ENCODE results near the gene INSYN2A.

Gene INSYN2A

DNA sequence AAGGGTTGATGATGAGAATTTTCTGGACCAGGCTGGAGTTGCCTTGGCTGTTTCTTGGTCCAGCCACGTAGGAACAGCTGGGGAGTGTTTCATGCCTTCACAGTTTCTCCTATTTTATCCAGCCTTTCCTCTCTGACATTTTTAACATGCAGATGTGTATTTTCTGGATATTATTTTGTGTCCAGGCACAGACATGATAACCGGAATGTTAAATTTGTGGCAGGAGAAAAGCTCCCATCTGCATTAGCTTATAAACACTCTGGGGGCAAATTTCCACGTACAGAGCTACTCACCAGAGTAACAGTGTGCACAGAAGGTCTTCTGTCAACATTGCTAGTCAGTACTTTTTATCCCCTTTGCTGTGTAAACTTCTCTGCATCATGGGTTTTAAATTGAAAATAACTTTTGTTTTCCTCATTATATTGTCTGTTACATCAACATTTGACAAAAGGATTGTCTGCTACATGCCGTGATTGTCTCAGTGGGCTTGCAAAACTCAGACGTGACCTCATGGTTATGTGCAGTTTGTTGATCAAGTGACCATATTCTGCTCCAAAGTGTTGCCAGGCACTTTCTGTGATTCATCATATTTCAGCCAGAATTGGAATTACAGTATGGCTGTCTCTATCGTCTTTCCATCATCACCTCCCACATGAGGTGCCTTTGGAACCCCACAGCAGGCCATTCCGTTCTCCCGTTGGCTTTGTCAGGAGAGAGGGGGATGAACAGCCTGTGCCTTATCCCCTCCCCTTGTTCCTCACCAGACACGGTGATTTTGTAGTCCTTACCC, 41.4 kb downstream of the INSYN2A start:
- DNase-seq (ENCODE audit: low spot score): no peak

DNA sequence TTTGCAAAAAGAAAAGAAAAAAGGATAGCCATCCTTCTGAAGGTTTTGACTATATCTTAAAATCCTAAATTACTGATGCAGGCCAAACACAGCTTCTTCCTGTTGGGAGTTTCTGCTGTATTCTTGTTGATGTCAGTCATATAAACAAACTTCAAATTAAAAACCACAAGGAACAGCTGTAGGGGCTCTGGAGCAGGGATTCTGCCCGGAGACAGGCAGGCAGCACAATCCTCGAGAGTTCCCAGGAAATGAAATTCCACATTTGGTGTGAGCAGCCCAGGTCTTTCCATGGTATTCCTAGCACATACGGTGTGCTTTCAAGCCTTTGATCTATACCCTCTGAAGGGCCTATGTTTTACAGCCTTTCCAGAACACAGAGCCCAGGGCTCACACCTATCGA, 43.2 kb downstream of the INSYN2A start:
- no peak for DNase-seq (ENCODE audit: low spot score)

DNA sequence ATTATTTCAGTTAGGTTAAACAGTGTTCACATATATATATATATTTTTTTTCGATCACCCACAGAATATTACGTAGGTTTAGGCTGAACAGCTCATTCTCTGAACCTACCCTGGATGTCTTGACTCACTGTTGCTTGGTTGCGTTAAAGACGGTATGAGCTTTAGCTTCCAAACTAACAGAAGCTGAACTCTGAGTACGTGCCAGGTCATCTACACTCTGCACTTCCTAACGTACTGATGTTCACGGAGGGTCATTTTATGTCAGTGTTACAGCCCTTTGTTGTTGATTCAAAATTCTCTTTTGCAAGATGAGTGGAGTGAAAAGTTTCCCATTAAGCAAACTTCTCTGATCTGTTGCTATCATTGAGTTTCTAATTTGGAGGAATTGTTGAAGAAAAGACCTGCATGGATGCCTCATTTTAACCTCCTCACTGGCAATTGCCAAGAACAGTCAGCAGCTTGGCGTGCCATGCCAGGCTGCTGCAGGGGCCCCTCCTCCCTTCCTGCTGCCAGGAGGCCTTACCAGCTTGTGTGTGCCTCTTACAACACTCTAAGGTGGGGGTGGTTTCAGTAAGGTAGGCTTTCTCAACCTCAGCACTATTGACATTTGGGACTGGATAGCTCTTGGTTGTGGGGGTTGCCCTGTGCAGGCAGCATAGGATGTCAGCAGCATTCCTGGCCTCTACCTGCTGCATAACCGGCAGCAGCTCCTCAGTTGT, 44.3 kb downstream of the INSYN2A start:
- DNase-seq (ENCODE audit: low spot score): peak; percentile 37

DNA sequence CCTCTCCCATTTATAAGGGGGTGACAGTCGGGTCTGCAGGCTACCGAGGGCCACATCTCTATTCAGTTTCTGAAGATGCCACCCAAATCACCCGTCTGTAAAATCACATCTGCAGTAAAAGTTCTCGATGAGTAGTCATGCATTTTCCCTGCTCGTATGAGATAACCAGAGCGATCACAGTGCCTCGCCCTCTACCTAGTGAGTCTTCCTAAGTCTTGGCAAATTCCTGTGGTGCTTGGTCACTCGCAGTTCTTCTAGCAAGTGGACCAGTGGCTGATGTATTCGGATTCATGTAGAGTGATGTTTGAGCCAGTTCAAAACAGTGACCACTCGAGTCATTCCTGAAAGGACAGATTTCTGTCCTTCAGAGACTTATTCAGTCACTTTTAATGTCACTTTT, 44.9 kb downstream of the INSYN2A start:
- DNase-seq (ENCODE audit: low spot score): no peak

DNA sequence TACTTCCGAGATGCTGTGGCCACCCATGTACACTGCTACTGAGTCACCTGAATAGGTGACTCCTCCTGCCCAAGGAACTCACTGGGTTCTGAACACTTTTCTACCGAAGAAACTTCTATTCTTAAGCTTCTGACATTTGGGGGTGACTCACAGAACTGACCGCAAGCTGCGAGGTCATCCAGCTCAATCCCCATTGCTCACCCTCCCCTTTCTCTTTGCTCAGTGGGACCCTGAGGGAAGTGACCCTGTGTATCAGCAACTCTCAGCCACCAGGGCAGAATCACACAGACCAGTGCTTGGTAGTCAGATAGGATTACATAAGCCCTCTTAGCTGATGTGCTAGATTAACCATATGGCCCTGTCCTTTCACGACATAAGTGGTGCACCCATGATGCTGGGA, 46.3 kb downstream of the INSYN2A start:
- no peak for DNase-seq (ENCODE audit: low spot score)

DNA sequence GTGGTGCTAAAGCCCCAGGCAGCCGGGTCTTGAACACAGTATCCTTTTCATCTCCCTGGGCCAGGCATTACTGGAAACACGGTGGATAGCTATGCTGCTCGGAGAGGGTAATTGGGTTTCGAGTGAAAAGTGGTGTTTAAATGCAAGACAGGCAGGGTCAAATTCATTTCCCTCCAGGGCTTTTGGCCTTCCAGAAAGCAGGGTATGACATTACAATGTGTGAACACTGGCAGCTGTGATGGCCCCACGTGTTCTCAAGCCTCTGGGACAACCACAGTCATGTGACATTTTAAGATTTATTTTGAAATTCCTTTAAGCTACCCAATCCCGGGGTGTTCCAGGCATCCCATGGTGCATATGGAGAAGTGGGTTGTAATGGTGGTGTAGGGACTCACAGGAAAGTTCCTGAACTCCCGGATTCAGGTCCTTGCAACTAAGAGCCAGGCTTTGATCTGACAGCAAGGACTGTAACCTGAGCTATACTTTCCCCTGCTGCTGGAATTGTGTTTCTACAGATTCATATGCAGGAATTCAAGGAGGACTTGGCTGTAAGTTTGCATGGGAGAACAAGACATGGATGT, 46.8 kb downstream of the INSYN2A start:
- no peak for DNase-seq (ENCODE audit: low spot score)

DNA sequence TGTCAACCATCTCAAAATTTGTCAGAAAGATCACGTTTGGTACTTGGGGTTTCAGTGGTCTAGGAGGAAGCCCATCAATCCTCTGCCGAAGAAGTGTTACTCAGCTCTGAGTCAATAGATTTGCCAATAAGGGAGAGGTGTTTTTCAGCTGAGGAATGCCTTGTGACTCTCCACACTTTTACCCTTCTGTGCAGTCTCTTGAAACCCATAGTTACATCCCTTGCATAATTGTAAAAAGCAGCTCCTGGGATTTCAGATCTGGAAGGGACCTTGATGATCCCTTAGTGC, 47.5 kb downstream of the INSYN2A start:
- no peak for DNase-seq (ENCODE audit: low spot score)

DNA sequence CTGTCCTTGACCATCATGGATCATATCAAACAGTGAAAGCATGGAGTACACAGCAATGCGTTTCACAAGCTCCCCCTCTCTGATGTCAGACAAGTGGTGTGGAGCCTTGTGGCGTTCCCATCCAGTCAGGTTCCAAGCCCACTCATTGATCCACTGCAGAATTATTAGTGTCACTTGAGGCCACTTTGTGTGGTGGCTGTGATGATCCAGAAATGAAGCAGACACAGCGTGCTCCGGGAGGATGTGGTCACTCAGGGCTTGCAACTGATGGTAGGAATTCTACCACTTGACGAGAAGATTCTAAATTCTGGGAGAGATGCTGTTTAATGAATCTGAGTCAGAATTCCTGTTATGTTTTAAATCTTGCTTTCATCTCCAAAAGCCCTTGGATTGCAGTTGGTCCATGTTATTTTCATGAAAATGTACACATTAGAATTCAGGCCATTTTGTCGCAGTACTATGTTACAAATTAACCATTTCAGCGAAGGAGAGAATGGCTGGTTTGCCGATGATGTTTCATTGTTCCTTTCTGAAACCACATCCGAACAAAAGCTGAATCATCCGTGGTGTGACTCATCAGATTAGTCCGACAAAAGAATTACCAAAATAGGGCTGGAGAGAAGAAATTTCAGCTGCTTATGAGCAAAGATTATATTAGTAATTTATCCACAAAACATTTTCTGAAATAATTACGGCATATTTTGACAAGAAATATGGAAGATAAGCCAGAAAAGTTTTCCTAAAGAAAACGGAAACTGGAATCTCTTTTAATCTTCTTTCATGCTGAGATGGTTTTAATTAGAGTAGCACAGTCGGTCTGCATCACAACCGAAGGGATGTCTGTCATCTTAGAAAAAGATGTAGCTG, 48.1 kb downstream of the INSYN2A start:
- DNase-seq (ENCODE audit: low spot score): no peak

DNA sequence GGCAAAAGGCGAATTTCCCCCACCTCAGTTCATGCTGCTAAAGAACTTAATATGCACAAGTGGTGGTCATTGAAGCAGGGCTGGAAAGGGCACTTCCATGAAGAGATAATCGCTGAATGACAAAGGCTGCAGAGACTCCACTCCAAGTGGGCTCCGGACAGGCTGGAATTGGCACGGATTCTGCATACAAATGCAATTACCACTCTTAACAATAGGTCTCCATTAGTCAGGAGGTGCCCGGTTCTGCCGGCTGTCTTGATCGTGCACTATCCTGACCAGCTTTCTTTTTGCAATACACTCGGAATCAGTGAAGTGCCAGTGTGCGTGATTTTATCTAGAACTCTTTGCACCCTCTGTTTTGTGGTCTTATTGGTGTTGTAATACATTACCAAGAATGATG, 49.7 kb downstream of the INSYN2A start:
- no peak for DNase-seq (ENCODE audit: low spot score)
